Eye (tissue), 1 donor: ENCODE data around the gene AASDH.
"Not testable (repeated sequence)": the region's sequence is repeated elsewhere in the genome, so short reads cannot be mapped to it uniquely, and the experiment has no call there.

Experiments
- DNase-seq: peaks from one replicate; pipeline ENCODE4 v3.0.0-alpha.2; 2015

Gene AASDH

DNA sequence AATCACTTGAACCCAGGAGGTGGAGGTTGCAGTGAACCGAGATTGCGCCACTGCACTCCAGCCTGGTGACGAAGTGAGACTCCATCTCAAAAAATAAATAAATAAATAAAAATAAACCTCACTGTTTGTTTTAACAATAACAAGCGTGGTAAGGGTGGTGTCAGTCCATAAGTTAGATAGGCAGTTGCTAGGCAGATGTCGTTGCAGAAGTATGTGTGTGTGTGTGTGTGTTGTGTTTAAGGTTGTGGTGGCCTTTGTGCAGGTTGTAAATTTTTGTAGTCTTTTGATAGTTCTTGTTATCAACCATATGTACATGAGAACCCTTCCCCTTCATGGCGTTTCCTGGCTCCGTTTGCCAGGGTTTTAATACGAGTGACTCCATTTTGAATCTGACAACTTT, 4.0 kb upstream of the AASDH start:
- DNase-seq: no peak

- no peak for DNase-seq
Observed at GRCh38 chr4:56389558-56389957, 2.3 kb upstream of the AASDH start.

- no peak for DNase-seq
Observed at GRCh38 chr4:56388306-56388705, 1.0 kb upstream of the AASDH start.

- DNase-seq: peak; percentile 19
Observed at GRCh38 chr4:56386091-56386490, 1.2 kb downstream of the AASDH start.

- DNase-seq: no peak
Observed at GRCh38 chr4:56375458-56375857, 11.8 kb downstream of the AASDH start.

DNA sequence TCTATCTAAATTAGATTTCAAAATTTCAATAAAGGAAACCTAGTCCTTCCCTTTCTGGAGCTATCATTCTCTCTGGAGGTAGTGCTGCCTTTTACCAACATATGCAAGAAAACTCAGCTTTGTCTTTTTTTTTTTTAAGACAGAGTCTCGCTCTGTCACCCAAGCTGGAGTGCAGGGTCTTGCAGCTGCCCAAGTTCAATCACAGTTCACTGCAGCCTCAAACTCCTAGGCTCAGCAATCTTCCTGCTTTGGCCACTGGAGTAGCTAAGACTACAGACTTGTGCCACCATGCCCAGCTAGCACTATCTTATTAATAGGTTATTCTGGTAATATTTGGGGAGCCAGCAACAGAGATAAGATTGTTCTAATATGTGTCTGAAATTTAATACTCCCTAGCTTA, 12.3 kb downstream of the AASDH start:
- no peak for DNase-seq

DNA sequence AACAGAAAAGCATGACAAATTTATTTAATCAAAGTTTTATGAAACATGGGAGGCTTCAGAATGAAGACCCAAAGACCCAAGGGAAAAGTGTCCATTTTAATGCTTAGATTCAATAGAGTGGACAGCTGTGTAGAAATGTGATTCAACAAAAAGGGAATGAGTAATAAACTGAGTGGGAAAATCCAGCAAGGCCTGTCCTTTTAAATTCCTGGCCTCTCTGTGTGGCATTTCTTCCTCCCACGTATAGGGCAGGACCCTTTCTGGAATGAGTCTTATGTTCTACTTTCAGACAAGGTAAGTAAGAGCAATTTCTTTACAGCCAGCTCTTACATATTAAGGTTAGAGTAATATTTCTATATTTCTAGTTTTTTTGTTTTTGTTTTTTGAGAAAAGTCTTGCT, 14.5 kb downstream of the AASDH start:
- no peak for DNase-seq

- DNase-seq: peak; percentile 18
Observed at GRCh38 chr4:56371426-56372220, 15.7 kb downstream of the AASDH start.

DNA sequence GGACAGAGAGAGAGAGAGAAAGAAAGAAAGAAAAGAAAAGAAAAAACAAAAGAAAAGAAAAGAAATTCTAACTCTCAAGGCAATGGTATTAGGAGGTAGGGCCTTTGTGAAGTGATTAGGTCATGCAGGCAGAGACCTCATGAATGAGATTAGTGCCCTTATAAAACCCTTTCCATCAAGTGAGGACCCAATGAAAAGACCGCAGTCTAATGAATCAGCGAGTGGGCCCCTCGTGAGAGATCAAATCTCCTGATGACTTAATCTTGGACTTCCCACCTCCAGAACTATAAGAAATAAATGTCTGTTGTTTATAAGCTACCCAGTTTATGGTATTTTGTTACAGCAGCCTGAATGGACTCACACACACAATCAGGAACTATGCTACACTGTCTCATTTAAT, 16.9 kb downstream of the AASDH start:
- DNase-seq: no peak

DNA sequence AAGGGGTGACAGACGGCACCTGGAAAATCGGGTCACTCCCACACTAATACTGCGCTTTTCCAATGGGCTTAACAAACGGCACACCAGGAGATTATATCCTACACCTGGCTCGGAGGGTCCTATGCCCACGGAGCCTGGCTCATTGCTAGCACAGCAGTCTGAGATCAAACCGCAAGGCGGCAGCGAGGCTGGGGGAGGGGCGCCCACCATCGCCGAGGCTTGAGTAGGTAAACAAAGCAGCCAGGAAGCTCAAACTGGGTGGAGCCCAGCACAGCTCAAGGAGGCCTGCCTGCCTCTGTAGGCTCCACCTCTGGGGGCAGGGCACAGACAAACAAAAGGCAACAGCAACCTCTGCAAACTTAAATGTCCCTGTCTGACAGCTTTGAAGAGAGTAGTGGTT, 24.3 kb downstream of the AASDH start:
- DNase-seq: not testable (repeated sequence)

GRCh38 chr4:56360071-56360470, 27.2 kb downstream of the AASDH start:
- DNase-seq: no peak

- DNase-seq: no peak
Observed at GRCh38 chr4:56356650-56357049, 30.6 kb downstream of the AASDH start.

- DNase-seq: no peak
Observed at GRCh38 chr4:56348576-56348975, 38.7 kb downstream of the AASDH start.

GRCh38 chr4:56345458-56345857, 41.8 kb downstream of the AASDH start:
- DNase-seq: no peak

GRCh38 chr4:56342746-56343145, 44.5 kb downstream of the AASDH start:
- no peak for DNase-seq

- DNase-seq: peak; percentile 73
Observed at GRCh38 chr4:56330691-56331090, 56.6 kb downstream of the AASDH start.

- no peak for DNase-seq
Observed at GRCh38 chr4:56326363-56326762, 60.9 kb downstream of the AASDH start.

- no peak for DNase-seq
Observed at GRCh38 chr4:56324011-56324610, 63.2 kb downstream of the AASDH start.

DNA sequence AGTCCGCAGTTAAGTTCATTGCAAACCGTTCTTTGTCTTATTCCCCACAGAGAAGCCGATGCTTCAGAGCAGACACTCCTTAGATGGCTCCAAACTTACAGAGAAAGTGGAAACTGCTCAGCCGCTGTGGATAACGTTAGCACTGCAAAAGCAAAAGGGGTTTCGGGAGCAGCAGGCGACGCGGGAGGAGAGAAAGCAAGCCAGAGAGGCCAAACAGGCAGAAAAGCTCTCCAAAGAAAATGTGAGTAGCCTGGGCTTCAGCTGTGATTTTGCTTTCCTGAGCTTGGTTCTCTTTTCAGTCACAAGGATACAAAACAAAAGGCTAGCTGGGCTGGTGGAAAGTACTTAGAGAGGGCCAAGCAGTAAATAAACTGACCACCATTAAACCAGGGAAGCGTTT, 64.0 kb downstream of the AASDH start:
- DNase-seq: no peak

DNA sequence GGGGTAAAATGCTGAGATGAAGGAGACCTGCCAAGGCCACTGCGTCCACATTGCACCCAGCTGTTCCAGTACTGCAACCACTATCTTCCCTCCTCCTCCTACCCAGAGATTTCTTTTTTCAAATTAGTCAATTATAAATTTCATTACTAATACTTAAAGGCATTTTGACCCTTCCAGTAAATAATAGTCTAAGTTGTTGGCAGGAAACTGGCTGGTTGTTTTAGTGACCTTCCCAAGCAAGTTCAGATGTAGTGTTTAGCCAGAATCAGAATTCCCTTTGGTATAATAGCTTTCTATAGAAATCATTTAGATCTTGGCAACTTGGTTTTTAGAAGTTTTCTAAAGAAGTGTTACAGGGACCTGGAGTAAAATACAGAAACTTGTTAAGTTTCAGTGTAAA, 66.0 kb downstream of the AASDH start:
- DNase-seq: no peak

DNA sequence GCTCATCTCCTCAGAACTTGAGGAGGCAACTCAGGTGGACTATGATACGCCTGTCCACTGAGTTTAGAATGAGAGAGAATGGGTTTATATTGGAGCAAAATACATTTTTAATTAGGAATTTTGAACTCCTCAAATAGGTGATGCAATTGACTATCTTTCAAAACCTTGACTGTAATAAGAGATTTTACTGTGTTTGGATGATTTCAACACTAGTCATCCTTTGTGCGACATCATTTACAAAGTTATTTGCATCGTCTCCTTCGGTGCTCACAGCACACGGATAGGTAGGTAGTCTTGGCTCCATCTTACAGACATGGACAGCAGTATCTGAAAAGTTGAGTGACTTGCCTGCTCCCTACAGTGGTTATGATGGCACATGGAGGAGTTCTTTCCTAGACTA, 67.0 kb downstream of the AASDH start:
- DNase-seq: no peak

- no peak for DNase-seq
Observed at GRCh38 chr4:56318555-56318954, 68.7 kb downstream of the AASDH start.

- DNase-seq: no peak
Observed at GRCh38 chr4:56317749-56318148, 69.5 kb downstream of the AASDH start.

- no peak for DNase-seq
Observed at GRCh38 chr4:56316011-56316650, 71.2 kb downstream of the AASDH start.
